Measurements from ENCODE around the gene SERINC3.

SERINC3 gene

DNA sequence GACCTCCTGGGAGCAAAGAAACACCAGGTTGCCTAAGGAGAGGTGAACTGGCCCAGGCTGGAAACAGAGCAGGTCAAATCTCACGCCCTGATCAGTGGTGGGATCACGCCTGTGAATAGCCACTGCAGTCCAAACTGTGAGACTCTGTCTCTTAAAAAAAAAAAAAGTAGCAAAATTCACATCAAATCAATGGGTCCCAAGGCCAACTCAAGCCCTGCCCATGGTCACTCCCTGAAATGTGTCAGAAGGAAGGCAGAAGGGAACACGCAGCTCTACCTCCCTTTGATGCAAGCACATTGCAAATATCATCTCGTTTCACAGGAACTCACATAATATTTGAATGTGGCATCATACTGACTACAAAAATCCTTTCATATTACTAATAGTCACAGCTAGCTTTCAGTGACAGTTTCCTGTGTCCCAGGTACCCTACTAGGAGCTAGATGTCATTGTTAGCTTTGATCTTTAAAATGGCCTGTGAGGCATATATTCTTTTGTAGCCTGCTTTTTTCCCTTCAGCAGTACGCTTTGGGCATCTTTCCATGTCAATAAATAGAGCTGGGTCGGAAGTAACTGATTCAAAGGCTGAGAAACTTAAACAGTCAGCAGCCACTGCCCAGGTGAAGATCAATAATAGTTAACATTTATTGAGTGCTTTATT lies 60.6 kb downstream of the SERINC3 start:
- DNase-seq = no peak

DNA sequence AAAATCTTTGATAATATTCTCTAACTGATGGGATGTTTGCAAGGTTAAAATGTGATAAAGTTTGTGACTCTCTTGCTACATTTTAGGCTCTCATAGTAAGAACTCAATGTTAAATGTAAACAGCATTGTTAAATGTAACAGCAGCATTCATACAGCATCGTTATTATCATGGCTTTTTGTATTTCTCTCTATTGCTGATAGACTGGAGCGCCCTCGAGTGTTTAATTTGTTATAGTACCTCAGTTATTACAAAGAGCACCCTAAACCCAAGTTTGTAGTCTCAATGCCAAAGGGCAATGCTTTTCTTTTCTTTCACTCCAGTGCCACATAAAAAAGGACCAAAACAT lies 61.1 kb downstream of the SERINC3 start:
- peak; percentile 23 for DNase-seq

DNA sequence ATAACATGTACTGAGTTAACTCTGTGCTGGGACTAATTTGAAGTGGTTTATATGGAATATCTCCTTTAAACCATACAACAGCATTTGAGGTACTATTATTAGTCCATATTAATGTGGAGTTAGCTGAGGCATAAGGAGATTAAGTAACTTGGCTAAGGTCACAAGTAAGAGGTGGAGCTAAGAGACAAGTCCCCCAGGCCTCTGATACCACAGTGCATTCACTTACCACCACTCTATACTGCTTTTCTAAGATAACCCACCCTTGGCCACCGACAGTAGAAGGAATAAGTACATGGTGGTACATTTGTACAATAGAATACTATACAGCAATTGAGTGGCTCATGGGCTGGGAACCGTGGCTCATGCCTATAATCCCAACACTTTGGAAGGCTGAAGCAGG lies 62.6 kb downstream of the SERINC3 start:
- no peak for DNase-seq

DNA sequence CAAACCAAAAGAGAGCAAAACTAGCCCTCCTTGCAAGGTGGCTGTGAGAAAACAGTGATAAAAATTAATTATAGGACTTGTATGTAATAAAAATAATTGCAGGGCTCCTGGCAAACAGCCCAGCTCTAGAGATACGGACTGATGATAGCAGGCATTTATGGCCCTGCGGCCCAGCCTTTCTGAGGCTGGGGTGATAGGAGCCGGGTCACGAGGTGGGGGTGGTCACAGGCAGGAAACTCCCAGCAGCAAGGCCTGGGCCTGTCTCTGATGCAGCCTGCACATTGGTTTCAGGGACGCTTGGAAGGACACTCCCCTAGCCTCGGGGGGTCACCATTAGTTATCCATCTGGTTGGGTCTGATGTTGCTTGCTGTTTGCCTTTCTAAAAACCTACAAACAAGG lies 64.9 kb downstream of the SERINC3 start:
- no peak for DNase-seq

DNA sequence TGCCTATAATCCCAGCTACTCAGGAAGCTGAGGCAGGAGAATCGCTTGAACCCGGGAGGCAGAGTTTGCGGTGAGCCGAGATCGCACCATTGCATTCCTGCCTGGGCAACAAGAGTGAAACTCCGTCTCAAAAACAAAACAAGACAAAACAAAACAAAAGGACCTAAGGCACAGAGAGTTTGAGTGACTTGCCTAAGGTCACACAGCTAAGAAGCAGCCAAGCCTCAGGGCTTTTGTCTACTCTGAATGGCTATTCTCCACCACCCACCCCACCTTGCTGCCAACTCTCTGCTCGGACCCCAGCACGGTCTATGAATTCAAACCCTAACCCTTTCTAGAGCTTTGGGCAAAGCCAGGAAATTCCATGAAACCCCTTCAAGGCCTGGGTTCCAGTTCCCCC lies 65.3 kb downstream of the SERINC3 start:
- DNase-seq = no peak

DNA sequence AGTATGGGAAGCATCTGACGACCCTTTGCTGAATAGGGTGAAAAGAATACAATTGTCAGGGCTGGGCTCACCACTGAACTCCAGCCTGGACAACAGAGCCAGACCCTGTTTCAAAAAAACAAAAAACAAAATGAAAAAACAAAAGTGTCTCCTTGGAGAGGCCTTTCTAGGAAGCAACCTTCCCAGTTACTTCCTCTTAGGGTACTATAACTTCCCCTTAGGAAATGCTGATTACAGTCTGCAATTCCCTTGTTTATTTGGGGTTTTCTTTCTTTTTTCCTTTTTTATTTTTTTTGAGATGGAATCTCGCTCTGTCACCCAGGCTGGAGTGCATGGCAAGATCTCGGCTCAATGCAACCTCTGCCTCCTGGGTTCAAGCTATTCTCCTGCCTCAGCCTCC lies 66.7 kb downstream of the SERINC3 start:
- no peak for DNase-seq

DNA sequence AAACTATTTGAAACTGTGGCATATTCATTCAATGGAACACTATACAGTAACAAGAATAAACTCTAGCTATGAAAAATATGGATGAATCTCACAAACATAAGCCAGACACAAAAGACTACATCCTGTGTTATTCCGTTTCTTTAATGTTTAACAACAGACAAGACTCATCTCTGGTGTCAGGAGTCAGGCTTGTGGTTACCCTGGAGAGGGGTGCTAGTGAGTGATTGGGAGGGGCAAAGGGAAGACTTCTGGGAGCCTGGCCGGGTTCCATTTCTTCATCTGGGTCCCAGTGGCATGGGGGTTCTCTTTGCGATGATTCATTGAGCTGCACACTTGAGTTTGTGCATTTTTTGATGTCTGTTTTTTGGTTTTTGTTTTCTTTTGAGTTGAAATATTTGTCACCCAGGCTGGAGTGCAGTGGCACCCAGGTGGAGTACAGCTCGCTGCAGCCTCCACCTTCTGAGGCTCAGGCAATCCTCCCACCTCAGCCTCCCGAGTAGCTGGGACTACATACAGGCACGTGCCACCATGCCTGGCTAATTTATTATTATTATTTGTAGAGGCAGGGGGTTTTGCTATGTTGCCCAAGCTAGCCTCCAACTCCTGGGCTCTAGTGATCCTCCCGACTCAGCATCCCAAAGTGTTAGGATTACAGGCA lies 67.4 kb downstream of the SERINC3 start:
- no peak for DNase-seq

DNA sequence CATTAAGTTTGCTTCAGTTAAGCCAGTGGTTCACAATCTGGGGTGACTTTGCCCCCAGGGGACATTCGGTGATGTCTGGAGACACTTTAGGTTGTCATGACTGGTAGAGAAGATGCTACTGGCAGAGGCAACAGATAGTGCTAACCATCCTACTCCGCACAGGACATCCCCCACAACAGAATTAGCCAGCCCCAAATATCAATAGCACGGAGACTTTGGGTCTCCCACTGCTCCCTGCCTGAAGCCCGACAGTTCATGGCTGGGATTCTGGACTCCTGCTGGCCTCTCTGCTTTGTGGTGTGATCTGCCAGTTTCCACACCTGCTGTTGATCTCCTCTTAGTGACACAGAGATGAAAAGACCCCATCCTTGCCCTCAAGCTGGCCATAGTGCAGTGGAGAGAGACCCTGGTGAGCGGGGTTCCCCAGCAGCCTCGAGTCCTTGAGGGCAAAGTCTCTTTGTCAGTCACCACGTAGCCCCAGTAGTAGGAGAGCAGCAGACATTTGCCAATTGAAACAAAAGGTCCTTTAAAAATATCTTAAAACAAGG lies 70.9 kb downstream of the SERINC3 start:
- DNase-seq = no peak

DNA sequence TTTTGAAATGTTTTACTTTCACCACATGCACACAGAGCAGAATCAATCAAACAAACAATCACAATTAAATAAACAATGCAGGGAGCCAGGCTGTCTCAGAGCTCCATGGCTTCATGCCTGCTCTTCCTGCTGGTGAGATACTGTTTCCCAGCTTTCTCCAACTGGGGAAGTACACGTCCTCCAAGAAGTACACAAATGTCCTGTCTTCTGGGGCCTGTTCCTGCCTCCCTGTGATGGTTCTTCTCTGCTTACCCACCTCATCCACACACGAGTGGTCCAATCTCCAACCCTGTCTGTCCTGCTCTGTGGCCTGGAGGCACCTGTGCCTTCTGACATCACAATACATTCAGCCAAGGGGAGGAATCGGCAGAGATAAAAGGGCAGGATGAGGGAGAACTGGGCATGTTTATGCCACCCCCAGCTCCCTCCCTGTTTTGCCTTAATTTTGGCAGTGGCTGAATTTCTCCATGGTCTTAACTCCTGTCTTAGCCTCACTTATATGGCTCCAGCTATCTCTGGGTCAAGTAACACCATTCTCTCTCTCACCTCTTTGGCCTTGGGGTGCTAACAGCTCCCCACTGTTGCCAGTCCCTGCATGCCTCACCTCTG lies 71.5 kb downstream of the SERINC3 start:
- DNase-seq = no peak

DNA sequence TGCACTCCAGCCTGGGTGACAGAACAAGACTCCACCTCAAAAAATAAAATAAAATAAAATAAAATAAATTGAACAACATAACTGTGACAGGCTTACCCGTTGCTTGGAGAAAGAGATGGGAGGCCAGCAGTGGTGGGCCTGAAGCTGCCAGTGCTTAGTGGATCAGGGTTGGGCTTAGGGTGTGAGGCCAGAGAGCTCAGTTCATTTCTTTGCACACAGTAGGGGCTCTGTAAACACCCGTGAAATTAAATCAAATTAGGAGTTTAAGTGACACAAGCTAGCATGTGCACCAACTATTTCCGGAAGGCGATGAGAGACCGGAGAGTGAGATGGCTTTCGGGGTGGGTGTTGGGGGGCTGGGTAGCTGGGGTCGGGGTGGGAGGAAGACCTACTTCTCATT lies 72.0 kb downstream of the SERINC3 start:
- no peak for DNase-seq

DNA sequence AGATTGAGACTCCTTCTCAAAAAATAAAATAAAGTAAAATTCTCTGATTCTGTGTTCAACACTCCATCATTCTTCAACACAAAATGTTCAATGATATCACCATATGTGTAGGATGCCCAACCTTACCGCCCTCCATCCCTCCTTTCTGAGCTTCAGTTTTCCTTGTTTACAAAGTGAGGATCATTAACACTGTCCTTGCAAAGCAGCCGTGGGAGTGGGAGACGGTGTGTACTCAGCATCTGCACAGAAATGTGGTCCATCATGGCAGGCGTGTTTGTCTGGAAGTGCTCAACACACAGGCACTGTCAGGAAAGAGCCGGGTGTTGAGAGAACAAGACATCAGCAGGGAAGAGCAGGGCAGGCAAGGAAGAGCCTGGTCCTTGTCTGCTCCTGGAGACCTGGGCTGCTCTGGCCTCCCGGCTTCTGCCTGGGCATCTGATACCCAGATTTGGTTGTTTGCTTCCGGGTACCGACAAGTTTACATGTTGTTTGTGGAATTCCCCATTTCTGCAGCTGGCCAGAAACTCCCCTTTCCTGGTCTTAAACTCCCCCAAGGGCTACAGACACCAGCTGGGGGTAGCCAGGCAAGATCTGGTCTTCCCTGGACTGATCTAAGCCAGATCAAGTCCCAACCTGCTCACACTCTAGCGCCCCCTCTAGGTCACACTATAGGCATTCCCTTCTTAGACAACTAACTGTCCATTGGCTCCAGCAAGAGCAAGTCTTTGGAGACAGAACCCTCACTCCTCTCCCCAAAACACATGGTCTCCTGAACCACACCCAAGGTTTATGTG lies 72.9 kb downstream of the SERINC3 start:
- no peak for DNase-seq

DNA sequence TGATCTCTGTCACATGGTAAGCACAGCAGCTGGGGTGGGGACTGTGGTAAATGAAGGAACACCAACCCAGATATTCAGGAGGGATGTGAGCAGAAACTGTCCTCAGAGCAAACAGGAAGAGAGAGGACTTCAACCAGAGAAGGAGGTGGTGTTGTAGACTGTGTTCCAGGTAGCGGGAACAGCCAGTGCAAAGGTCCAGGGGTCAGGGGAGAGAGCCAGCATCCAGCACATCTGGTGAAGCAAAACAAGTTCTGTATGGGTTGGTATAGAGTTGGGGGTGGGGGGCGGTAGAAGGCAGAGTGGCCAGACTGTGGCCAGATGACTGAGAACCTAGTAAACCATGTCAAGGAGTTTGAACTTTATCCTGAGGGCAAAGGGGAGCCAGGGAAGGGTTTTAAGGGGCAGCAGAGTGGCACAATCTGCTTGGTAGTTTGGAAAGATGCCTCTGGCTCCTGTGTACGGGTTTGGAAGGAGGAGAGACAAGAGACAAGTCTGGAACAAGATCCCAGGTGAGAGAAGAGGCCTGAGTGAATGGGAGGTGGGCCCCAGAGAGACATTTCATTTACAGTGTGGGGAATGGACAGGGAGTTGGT lies 73.9 kb downstream of the SERINC3 start:
- no peak for DNase-seq

Measured in NCI-H748 treated with DMSO at 0.1 percent for 48 hours (cell line).